ENCODE measurements around the gene ZDHHC11. TPM values are rescaled to one million over a fixed set of nuclear protein-coding genes. Genes with fewer than 3 reads are reported as not detected.
"Not testable (repeated sequence)": the region's sequence is repeated elsewhere in the genome, so short reads cannot be mapped to it uniquely, and the experiment has no call there.

The ZDHHC11 gene
- total and polyA plus RNA-seq, 7 experiments from 2014 or later, result 0.20 to 22.1 (median 8.8) TPM; not detected in 1

- H3K4me1 Mint-ChIP-seq; POLR2A ChIA-PET; H3K27ac ChIP-seq (ENCODE audit: low read depth, low read length); ATAC-seq; CTCF ChIA-PET; H3K9me3 Mint-ChIP-seq; DNase-seq; H3K36me3 ChIP-seq (ENCODE audit: control insufficient read depth in 2 of 3, insufficient read depth in 3 of 3, low read length in 3 of 3); H3K36me3 Mint-ChIP-seq; H3K4me3 Mint-ChIP-seq; H3K27me3 Mint-ChIP-seq; H3K4me3 ChIP-seq (ENCODE audit: low read length); H3K4me1 ChIP-seq (ENCODE audit: control insufficient read depth in 2 of 2, insufficient read depth in 2 of 2, low read length in 2 of 2); intact Hi-C loops (cut with micrococcal nuclease); H3K27me3 ChIP-seq (ENCODE audit: control insufficient read depth in 2 of 2, insufficient read depth in 2 of 2, low read length in 2 of 2); H3K9me3 ChIP-seq (ENCODE audit: control insufficient read depth in 2 of 3, low read length in 3 of 3): not testable (repeated sequence)
- peak overlapping the region in 1 of 9 donors; percentile 25 for H3K27ac Mint-ChIP-seq
Observed at GRCh38 chr5:771087-771781, 79.6 kb downstream of the ZDHHC11 start.

- H3K9me3 ChIP-seq (ENCODE audit: control insufficient read depth in 2 of 3, low read length in 3 of 3); H3K4me1 Mint-ChIP-seq; DNase-seq; H3K4me3 ChIP-seq (ENCODE audit: low read length); H3K27me3 Mint-ChIP-seq; H3K36me3 ChIP-seq (ENCODE audit: control insufficient read depth in 2 of 3, insufficient read depth in 3 of 3, low read length in 3 of 3); H3K27ac ChIP-seq (ENCODE audit: low read depth, low read length); H3K4me1 ChIP-seq (ENCODE audit: control insufficient read depth in 2 of 2, insufficient read depth in 2 of 2, low read length in 2 of 2); H3K27ac Mint-ChIP-seq; H3K36me3 Mint-ChIP-seq; H3K9me3 Mint-ChIP-seq; H3K27me3 ChIP-seq (ENCODE audit: control insufficient read depth in 2 of 2, insufficient read depth in 2 of 2, low read length in 2 of 2); POLR2A ChIA-PET; intact Hi-C loops (cut with micrococcal nuclease); CTCF ChIA-PET; H3K4me3 Mint-ChIP-seq: not testable (repeated sequence)
- ATAC-seq, result peak; percentile 14
Observed at GRCh38 chr5:770585-770984, 80.2 kb downstream of the ZDHHC11 start.

DNA sequence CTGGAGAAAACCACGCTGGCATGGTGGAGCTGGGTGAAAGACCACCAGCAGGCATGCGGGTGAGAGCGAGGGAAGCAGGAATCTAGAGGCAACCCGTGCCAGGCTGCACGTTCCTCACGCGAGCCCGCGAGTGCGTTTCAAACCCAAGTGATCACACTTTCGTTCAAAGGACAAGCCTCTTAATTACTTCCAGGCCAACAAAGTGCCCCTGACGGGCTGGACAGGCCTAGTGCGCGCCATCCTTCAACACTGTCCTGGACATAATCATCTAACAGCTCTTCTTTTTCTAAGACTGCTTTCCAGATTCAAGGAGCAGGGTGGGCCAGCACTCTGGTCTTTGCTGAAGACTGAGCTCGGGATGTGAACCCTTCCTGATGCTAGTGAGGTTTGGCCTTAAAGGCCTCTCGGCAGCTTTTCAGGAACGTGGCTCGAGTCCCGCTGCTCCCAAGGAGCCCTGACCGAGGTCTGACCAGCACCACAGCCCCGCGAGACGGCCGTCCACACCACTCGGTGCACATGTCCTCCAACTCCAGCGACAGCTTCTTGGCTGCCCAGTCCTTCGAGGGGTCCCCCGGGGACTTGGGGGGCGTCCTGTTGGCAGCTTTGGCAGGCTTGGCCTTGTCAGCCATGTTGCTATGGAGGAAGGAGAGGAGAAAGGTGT is 81.2 kb downstream of the ZDHHC11 start:
- H3K4me3 Mint-ChIP-seq; H3K27me3 ChIP-seq (ENCODE audit: control insufficient read depth in 2 of 2, insufficient read depth in 2 of 2, low read length in 2 of 2); CTCF ChIA-PET; H3K27ac Mint-ChIP-seq; H3K36me3 Mint-ChIP-seq; POLR2A ChIA-PET; H3K4me3 ChIP-seq (ENCODE audit: low read length); H3K4me1 ChIP-seq (ENCODE audit: control insufficient read depth in 2 of 2, insufficient read depth in 2 of 2, low read length in 2 of 2); H3K27ac ChIP-seq (ENCODE audit: low read depth, low read length); H3K9me3 Mint-ChIP-seq; ATAC-seq; H3K4me1 Mint-ChIP-seq; H3K9me3 ChIP-seq (ENCODE audit: control insufficient read depth in 2 of 3, low read length in 3 of 3); intact Hi-C loops (cut with micrococcal nuclease); H3K36me3 ChIP-seq (ENCODE audit: control insufficient read depth in 2 of 3, insufficient read depth in 3 of 3, low read length in 3 of 3); DNase-seq; H3K27me3 Mint-ChIP-seq: not testable (repeated sequence)

GRCh38 chr5:766666-767431 is 83.9 kb downstream of the ZDHHC11 start:
- ChIA-PET CTCF (no interaction called here), POLR2A (no interaction called here)
- Mint-ChIP-seq H3K4me3 (no peak overlapping the region), H3K9me3 (no peaks in the 10 kb centered on the region), H3K36me3 (peaks cover 0 to 4% (median 0%) of the 10 kb centered on the region in 5 donors), H3K4me1 (no peaks in the 10 kb centered on the region), H3K27ac (no peak overlapping the region), H3K27me3 (no peaks in the 10 kb centered on the region)
- Histone ChIP-seq H3K27me3 (ENCODE audit: control insufficient read depth in 2 of 2, insufficient read depth in 2 of 2, low read length in 2 of 2) (no peaks in the 10 kb centered on the region), H3K36me3 (ENCODE audit: control insufficient read depth in 2 of 3, insufficient read depth in 3 of 3, low read length in 3 of 3) (no peaks in the 10 kb centered on the region), H3K4me3 (ENCODE audit: low read length) (no peak overlapping the region), H3K9me3 (ENCODE audit: control insufficient read depth in 2 of 3, low read length in 3 of 3) (no peaks in the 10 kb centered on the region), H3K27ac (ENCODE audit: low read depth, low read length) (no peak overlapping the region), H3K4me1 (ENCODE audit: control insufficient read depth in 2 of 2, insufficient read depth in 2 of 2, low read length in 2 of 2) (no peaks in the 10 kb centered on the region)
- intact Hi-C loops (cut with micrococcal nuclease), result no loop called here
- DNase-seq (peak in 1 of 9 donors; percentile 15), ATAC-seq (no peak)

- no peaks in the 10 kb centered on the region for H3K36me3 ChIP-seq (ENCODE audit: control insufficient read depth in 2 of 3, insufficient read depth in 3 of 3, low read length in 3 of 3)
- no peaks in the 10 kb centered on the region for H3K9me3 Mint-ChIP-seq
- CTCF ChIA-PET, result no interaction called here
Observed at GRCh38 chr5:765948-766631, 84.7 kb downstream of the ZDHHC11 start.

GRCh38 chr5:763998-764781 is 86.6 kb downstream of the ZDHHC11 start:
- ChIA-PET CTCF (no interaction called here), POLR2A (no interaction called here)
- ATAC-seq (no peak), DNase-seq (peak in 1 of 9 donors; percentile 13)
- intact Hi-C loops (cut with micrococcal nuclease), result no loop called here
- no peaks in the 10 kb centered on the region for H3K4me1 ChIP-seq (ENCODE audit: control insufficient read depth in 2 of 2, insufficient read depth in 2 of 2, low read length in 2 of 2)
- no peaks in the 10 kb centered on the region for H3K27me3 Mint-ChIP-seq
- peaks cover 0 to 4% (median 0%) of the 10 kb centered on the region in 5 donors for H3K36me3 Mint-ChIP-seq
- H3K4me3 ChIP-seq (ENCODE audit: low read length), result no peak overlapping the region
- H3K27ac Mint-ChIP-seq, result no peak overlapping the region
- H3K27me3 ChIP-seq (ENCODE audit: control insufficient read depth in 2 of 2, insufficient read depth in 2 of 2, low read length in 2 of 2), result no peaks in the 10 kb centered on the region
- H3K4me3 Mint-ChIP-seq, result no peak overlapping the region
- H3K36me3 ChIP-seq (ENCODE audit: control insufficient read depth in 2 of 3, insufficient read depth in 3 of 3, low read length in 3 of 3), result no peaks in the 10 kb centered on the region
- H3K4me1 Mint-ChIP-seq, result peaks cover 0 to 8% (median 3%) of the 10 kb centered on the region in 7 donors
- no peaks in the 10 kb centered on the region for H3K9me3 ChIP-seq (ENCODE audit: control insufficient read depth in 2 of 3, low read length in 3 of 3)
- H3K27ac ChIP-seq (ENCODE audit: low read depth, low read length), result no peak overlapping the region
- H3K9me3 Mint-ChIP-seq, result no peaks in the 10 kb centered on the region

More at GRCh38 chr5:765948-766631, 84.7 kb downstream of the ZDHHC11 start:
- intact Hi-C loops (cut with micrococcal nuclease), result no loop called here
- peak; percentile 16 for ATAC-seq
- H3K9me3 ChIP-seq (ENCODE audit: control insufficient read depth in 2 of 3, low read length in 3 of 3), result no peaks in the 10 kb centered on the region
- Mint-ChIP-seq H3K27me3 (no peaks in the 10 kb centered on the region), H3K4me1 (peaks cover 0 to 2% (median 0%) of the 10 kb centered on the region in 7 donors), H3K4me3 (no peak overlapping the region), H3K27ac (no peak overlapping the region), H3K36me3 (peaks cover 0 to 4% (median 0%) of the 10 kb centered on the region in 5 donors)
- H3K27ac ChIP-seq (ENCODE audit: low read depth, low read length), result no peak overlapping the region
- H3K4me3 ChIP-seq (ENCODE audit: low read length), result no peak overlapping the region
- no peak for DNase-seq
- no peaks in the 10 kb centered on the region for H3K4me1 ChIP-seq (ENCODE audit: control insufficient read depth in 2 of 2, insufficient read depth in 2 of 2, low read length in 2 of 2)
- POLR2A ChIA-PET, result no interaction called here
- no peaks in the 10 kb centered on the region for H3K27me3 ChIP-seq (ENCODE audit: control insufficient read depth in 2 of 2, insufficient read depth in 2 of 2, low read length in 2 of 2)
